LHCN-M2 (cell line): Measurements from ENCODE around the gene DMGDH. TPM values are rescaled to one million over a fixed set of nuclear protein-coding genes. Genes with fewer than 3 reads are reported as not detected.

Experiments used
- DNase-seq: peaks from one replicate; pipeline ENCODE4 v3.0.0-alpha.2; 2012; ENCODE audit warnings: low read depth
- total RNA-seq: library from RNA; depleted of rRNA; stranded (reverse); fragments of >200 nt; gene quantifications from 2 replicates; pipeline ENCODE4 v1.2.3, GENCODE V29; 2014

The DMGDH gene
- total RNA-seq, 1 experiment from 2014 or later = 0.17 TPM

DNA sequence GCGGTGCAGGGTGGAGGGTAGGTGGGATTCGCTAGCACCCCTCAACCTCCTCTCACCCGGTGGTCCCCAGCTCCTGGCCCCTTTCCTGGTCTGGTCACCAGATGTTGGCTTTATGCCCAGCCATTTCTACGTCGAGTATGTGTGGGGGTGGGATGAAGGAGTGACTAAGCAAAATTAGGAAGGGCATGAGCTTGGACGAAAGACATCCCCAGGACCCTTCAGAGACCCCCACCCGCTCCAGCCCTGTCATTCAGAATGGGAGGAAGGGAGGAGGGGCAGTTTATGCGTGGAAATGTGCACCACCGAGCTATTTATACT is 835 bp upstream of the DMGDH start:
- no peak for DNase-seq

DNA sequence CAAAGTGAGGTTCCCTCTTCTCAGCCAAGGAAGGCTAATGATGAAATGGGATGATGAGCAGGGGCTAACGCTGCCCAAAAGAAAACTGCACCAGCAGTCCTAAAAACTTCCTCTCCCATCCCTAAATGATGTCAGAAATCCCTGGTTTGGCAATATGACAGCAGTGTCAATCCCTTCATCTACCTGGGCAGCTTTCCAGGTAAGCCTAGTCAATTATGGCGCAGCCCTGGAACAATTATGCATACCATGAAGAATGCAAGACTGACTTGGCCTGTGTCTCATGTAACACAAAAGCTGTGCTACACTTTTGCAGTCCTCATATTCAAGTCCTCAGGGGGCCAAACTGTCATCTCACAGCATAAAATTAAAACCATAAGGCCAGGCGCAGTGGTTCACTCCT is 7.0 kb downstream of the DMGDH start:
- no peak for DNase-seq

DNA sequence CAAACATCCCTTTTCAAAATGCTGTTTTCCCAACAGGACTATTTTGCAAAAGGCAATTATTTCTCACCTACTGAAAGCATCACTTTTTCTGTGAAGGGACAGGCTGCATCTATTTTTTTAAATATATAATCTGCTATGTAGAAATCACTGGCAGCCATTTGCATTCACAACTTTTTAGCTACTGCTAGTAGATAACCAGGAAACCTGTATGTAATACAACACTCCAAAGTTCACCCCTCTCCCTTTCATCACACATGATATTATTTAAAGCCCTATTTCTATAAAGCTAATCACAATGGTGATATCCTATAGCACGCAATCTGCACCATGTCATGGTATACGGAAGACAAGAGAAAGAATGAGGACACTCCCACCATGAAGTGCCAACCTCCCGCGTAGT is 9.8 kb downstream of the DMGDH start:
- no peak for DNase-seq

DNA sequence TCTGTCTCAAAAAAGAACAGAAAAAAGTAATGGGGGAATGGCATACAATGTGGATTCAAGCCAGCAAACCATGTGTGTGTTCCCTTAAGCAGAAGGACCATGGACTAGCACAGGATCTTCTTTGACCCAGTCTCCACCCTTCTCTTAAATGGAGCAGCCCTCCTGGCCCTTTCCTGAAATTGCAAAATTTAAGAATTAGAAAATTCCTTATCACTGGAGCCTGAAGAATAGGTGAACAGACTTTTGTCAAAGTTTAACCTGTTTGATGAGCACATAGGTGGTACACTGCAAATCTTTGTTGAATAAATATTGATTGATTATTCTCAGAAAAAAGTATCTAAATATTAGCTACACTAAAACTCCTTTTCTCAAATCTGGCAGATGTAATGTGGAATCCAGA is 12.6 kb downstream of the DMGDH start:
- no peak for DNase-seq

DNA sequence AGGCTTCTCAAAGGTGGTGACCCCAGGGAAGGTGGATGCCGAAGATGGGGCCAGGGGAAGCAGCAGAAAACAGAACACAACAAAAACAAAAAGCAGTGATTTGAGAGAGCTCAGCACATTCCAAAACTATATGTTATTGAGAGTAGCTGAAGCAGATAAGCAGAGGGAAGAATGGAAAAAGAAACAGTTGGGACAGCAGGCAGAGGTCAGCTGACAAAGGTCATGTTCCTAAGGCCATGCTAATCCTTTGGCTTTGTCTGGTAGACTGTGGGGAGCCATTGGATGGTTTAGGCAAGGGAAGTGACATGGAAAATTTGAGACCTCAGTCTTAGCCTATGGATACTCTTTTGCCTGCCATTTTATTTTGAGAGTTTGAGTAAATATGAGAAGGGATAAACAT is 14.5 kb downstream of the DMGDH start:
- DNase-seq = no peak

DNA sequence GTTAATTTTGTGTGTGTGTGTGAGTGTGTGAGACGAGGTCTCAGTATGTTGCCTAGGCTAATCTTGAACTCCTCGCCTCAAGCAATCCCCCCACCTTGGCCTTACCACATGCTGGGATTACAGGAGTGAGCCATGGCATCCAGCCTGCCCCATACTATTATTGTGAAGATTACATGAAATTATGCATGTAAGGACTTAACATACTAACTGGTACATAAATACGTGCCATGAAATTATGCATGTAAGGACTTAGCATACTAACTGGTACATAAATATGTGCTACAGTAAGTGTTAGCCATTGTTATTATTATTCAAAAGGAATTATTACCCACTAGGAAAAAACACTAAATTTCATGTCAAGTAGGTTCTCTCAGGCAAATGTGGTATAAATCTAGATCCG is 16.2 kb downstream of the DMGDH start:
- no peak for DNase-seq

DNA sequence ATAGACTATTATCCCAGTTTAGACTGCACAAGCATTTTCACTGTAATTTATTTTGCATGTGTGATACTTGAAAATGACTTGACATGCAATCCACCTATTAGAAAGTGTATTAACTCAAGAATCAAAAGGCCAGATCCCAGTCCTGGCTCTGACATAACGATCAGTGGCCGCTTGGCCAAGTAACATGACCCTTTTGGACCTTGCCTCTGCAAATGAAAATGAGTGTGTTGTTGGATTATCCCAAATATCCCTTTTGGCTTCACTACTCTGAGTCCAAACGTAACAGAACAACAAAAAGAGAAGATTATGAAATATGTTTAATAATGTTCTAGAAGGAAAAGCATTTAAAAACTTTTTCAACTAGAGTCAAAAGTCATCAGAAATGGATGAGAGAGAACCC is 19.0 kb downstream of the DMGDH start:
- DNase-seq = no peak

DNA sequence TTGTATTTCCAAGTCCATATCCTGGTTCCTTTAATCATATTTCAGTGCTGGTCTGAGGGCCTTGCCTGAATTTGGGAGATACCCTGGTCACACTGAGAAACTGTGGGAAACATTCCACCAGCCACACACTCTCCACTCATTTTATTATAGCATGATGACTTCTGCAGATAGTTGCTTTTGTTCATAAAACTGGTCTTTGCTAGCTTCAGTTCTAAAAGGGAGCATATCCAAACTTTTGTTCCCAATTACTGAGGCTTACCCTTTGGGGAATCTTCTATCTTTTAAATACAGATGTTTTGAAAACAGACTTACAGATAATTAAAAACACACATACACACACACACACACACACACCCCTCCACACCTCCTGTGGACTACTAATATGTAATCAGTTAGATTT is 21.0 kb downstream of the DMGDH start:
- DNase-seq = no peak

DNA sequence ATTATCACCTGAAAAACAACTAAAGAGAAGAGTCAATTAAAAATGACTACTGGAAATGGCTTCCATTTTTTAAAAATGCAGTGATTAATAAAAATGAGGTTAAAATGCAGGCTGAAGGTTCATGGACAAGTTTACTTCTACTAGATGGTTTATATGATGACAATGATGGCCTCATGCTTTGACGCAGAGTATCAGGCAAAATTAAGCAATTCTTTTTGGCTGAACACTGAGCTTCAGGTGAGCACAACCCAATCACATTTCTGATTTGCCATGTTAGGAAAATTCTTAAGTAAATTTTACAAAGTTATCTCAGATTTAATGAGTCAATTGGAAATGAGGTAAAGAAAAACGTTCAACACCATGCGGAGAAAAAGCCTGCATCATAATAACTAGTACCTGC is 22.3 kb downstream of the DMGDH start:
- no peak for DNase-seq

DNA sequence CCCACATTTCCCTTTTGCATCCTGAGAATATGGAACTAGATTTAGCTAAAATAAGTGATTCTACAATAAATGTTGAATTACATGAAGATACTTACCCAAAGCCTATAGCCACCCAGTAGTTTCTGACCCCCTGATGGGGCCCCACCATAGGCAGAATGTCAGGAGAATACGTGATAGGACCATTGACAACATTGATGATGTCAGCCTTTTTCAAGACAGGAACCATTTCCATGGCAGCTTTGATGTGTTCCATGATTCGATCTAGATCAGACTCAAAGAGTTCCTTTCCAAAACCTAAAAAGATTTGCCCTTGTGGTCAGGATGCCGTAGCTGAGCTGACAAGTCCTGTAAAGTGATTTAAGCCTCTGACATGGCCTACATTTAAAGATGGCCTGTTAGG is 27.3 kb downstream of the DMGDH start:
- no peak for DNase-seq

DNA sequence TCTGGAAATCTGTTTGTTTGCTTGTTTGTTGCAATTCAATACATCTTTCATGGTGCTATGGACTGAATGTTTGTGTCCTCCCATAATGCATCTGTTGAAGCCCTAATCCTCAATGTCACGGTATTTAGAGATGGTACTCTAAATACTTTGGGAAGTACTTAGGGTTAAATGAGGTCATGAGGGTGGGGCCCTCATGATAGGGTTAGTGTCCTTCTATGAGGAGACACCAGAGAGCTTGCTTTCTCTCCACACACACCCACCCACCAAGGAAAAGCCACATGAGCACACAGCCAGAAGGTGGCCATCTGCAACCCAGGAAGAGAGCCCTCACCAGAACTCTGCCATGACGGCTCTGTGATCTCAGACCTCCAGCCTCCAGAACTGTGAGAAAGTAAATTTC is 32.7 kb downstream of the DMGDH start:
- DNase-seq = no peak

DNA sequence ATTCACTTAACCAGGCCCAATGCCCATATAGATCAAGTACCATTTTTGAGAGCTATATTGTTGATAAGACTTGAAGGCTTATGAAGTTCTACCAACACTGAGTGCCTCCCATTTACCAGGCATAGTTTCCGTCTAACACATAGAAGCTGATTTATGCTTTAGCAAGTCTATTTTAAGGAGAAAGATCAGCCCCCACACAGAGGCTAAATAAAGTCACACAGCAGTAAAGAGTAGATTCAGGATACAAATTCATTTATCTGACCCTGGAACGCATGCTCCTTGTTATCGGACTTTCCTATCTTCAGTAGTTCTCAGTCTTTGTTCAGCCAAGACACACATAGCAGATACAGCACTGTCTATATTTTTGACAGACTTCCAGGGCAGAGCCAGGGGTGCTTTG is 34.2 kb downstream of the DMGDH start:
- DNase-seq = no peak

DNA sequence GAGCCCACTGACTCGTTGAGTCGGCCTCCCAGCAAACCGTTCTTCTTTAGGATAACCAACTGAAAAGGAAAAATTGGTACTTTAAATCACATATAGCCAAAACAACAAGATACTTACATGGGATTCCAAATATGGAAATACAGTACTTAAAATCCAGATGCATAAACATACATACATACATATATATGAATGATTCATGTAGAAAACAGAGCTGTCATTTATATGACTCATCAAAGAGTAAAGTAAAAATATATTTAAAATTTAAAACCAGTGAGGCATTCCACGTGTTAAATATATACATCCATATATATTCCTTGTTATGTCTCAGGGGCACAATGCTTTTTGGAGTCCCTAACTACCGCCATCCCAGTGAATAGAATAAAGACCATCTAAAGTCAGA is 36.7 kb downstream of the DMGDH start:
- DNase-seq = no peak

DNA sequence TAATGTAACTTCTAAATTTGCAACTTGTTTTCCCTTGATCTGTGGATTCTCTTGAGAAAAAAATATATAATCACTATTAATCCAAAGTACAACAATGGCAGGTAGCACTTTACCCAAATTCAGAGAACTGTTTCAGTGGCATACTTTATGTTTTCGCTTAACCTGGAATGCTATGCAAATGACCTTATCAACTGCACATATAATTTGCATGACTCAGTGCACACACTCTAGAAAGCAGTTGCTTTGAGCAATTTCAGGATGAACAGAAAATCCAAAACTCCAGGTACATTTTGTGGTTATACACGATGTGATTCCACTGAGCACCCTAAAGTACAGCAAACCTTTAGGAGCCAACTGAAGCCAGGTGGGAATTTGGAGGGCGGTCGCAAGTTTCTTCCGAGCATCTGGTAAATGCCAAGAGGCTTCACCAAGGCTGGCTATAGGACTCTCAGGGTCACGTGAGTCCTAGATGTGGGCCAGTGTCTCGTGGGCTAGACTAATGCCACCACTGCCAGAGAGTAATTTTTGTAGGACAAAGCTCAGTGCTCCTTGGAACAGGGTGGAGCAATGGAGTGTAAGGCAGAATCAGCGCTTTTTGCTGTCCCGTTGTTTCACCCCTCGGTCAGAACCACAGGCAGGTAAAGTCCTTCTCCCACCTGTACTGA is 37.3 kb downstream of the DMGDH start:
- no peak for DNase-seq

DNA sequence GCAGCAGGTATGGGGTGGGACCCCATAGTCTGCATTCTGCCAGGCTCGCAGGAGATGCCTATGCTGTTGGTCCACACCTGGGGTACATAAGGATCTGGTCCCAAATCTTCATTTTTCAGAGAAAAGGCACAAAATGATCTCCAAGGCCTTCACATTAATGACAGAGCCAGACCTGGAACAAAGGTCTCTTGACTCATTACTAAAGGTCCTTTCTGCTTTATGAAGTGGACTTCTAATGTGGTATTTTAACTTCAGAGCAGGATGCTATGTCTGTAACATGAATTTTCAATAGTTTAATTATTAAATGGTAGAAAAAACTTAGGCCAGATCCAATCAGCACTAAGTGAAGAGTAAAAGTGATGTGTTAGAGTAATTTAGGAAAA is 38.0 kb downstream of the DMGDH start:
- no peak for DNase-seq

DNA sequence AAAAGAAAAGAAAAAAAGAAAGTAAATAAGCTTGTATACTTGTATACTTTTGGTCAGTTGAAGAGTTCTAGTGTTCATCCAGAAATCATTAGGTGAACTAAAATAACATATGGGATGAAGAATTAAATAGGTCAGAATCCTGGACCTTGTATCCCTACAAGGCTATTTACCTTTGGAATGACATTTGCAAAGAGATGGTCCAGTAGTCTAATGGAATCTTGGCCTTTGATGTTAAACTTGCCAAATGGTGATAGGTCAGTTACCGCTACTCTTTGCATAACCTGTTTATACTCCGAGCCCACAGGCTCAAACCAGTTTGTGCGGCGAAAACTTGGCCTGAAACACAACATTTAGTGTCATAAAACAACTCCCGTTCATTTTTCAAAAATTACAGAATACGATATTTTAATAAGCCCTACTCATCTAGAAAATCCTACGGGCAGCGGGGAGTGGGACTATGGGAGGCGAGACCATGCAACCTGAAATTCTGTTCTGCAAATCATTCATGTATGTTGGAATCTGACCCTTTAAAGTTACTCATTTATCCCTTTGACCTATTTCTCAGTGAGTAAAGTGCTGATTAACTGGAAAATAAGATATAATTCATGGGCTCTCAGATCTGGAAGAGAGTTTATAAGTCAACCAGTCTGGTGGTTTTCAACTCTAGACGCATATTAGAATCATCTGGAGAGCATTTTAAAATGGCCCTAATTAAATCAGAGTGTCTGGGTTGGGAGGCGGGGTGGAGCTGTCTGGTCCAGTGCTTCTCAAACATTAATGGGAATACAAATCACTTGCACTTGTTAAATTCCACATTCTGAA is 38.6 kb downstream of the DMGDH start:
- DNase-seq = no peak

DNA sequence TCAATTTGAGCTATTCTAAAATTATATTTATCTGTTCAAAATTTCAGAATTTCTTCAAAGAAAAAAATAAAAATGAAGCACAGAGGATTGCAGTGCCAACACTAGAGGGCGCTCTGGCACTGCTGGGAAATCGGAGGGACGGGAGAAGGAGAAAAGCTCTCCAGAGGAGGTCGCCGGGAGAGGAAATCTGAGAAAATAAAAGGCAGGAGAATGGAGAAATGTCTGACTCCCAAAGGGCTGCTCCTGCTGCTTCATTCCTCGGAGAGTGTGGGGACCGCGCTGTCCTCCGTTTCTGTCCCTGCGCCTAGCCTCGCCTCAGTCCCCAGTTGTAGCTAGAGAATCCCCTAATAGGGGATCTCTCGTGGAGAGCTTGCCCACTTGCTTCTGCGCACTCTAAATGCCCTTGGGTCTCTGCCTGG is 44.4 kb downstream of the DMGDH start:
- DNase-seq = peak; percentile 53

DNA sequence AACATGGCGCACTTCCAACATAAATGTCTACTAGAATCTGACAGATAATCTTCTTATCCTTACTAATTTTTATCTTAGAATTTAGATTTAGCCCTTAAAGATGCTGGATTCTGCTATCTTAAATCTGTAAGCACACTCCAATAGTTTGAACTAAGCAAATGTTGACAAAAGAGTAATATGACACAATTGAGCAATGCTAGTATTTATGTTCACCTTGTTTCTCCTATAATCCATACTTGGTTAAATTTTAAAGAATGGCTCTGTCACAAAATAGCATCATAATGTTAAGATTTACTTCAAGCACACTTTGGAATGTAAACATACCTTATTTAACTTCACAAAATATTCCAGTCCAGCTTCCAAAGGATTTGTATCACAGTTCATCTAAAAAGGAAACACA is 45.5 kb downstream of the DMGDH start:
- DNase-seq = no peak

DNA sequence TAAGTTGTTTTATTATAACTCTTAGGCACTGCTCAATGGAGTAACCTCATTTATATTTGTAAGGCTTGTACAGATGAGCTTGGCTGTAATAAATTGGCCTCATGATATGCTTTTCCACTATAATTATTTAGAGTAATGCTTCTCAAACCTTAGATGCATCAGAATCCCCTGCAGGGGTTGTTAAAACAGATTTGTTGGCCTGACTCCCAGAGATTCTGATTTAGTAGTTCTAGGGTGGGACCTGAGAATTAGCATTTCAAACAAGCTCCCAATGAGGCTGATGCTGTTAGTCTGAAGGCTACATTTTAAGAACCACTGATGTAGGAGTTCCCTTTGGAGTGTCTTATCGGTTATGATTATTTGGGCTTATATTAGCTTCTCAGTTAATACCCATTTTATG is 46.1 kb downstream of the DMGDH start:
- no peak for DNase-seq

DNA sequence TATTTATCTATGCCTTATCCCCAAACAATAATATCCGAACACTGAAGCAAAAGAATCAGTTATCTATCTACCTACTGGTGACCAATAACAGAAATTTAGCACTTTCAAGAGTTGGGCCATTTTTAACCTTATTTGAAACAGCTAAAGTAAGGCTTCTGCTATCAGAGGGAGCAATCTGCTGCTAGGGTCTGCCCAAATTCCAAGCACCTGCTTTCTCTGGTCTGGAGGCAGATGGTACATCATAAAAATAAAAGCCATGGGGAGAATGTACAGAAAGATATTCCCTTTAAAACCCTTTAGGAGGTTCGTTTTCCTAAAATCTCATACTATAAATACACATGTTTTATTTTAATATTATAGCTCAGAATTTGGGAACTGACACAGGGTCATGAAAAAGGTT is 46.7 kb downstream of the DMGDH start:
- no peak for DNase-seq

DNA sequence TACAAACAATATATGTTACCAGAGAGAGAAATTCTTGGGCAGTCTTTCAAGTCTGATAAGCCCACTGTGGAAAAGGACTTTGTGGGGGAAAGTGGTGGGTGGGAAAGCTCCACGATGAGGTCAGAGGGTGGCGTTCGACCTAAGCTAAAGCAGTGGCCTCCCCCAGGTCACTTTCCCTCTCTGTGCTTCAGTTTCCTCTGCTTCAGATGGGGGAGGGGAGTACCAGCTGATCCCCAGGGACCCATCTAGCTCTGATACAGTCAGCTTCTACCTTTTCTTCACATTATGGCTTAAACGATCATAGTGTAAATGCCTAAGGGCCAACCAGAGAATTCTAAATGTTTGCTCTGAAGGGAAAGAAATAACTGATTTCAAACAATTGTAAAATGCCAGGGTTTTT is 47.7 kb downstream of the DMGDH start:
- no peak for DNase-seq

DNA sequence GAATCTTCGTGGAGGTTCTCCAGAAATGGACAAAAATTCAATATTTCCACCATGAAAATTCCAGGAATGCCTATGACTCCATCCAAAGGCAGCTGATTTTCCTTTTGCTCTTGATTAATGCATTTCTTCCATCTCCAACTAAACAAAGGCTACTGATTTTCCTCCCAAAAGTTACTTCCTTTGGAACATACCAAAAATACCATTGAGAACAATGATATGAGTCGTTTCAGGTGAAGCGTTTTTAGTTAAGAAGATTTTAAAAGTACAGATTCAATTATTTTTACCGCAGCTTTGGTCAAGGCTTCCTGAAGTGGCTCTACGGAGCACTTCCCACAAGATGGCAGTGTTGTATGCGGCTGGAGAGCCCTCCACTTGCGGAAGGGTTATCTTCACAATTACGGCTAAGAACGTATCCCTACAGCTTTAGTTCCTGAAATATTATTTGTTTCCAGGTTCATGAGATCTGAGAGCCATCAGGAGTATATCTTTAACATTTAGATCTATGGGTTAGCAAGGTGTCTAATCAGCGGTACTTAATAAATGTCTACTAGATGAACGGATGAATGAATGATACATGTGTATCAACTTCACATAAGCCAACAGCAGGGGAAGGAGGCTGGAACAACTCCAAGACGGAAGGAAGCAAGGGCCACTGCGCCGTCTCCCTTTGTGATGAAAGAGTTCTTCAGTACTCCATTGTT is 48.5 kb downstream of the DMGDH start:
- peak; percentile 50 for DNase-seq

DNA sequence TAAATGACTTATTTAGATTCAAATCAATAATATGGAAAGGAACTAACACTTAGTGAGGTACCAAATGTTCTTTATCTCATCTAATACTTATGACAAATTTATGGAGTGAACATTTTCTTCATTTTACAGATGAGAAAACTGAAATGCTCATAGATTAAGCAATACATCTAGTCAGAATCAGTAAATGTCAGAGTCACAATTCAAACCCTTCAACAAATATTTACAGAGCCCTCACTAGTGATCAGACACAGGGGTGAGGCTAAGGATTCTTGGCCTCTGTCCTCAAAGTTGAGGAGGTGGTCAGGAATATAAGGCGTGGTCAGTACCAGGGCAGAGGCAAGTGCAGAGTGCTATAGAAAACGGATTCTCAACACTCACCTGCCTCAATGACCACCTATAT is 54.8 kb downstream of the DMGDH start:
- no peak for DNase-seq
